GM19324 (cell line): ENCODE results near the gene SCRN2.

Experiments
- ATAC-seq: cut with Tn5 transposase; IDR thresholded peaks from one replicate; pipeline ENCODE4 v1.9.1; 2021; ENCODE audit warnings: mild to moderate bottlenecking, moderate library complexity; ENCODE audit not compliant: unreplicated experiment, low FRiP score

The SCRN2 gene

DNA sequence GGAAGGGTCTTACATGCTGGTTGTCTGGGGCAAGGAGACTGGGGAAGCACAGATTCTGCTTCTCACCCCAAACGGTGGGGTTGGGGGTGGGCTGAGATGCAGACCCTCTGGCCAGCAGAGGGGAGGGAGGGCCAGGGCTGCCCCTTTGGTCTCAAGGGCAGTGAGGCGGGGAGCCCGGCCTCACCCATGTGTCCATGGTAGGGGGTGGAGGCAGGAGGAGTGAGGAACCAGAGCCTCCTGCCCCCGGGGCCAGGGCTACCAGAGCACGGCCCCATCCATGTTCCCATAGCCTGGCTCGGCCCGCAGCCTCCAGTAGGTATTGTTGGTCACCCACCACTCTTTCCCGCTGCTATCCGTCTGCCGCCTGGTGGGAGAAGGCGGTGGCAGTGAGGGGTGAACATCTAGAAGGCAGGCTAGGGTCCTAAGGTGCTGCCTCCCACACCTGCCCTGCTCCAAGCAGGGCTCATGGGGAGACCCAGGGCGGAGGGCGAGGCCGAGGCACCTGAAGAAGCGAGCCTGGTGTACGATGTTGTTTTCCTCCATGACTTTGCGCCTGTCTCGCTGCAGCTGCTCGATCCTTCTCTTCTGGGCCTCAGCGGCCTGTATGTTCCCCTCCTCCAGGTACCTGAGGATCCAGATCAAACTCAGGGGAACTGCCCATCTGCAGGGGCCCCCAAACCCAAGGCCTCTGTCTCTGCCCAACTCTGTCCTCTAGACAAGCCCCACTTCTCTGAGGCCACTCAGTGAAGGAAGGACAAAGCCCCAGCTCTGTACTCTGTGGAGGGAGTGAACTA lies 32.8 kb downstream of the SCRN2 start:
- no peak for ATAC-seq

GRCh38 chr17:47807421-47807820 lies 33.7 kb downstream of the SCRN2 start:
- ATAC-seq = no peak

- no peak for ATAC-seq
These were observed 34.2 kb downstream of the SCRN2 start for GRCh38 chr17:47806913-47807255.

DNA sequence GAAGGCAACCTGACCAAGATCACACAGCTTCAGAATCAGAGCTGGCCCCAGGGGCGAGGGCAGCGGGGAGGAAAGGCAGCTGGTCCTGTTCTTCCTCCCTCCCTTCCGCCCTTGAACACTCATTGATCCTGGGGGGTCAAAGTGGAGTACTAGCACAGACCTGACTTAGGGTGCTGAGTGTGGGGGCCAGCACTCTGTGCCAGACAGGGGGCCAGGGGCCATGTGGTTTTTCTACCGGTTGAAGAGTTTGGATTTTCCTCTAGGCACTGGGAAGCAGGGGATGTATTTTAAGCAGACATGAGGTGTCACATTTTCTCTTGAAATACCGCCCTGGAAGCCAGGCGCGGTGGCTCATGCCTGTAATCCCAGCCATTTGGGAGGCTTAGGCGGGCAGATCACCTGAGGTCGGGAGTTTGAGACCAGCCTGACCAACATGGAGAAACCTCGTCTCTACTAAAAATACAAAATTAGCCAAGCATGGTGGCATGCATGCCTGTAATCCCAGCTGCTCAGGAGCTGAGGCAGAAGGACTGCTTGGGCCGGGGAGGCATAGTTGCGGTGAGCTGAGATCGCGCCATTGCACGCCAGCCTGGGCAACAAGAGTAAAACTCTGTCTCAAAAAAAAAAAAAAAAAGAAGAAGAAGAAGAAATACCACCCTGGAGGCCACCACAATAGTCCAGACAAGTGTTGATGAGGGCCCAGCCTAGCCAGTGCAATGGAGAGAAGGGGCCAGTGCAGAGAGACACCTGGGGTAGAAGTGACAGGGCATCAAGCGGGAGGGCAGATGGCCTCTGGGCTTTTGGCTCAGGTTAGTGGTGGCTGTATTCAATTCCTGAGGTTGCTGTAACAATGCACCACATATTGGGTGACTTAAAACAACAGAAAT lies 34.8 kb downstream of the SCRN2 start:
- no peak for ATAC-seq

- no peak for ATAC-seq
These were observed 36.6 kb downstream of the SCRN2 start for GRCh38 chr17:47804461-47804860.

DNA sequence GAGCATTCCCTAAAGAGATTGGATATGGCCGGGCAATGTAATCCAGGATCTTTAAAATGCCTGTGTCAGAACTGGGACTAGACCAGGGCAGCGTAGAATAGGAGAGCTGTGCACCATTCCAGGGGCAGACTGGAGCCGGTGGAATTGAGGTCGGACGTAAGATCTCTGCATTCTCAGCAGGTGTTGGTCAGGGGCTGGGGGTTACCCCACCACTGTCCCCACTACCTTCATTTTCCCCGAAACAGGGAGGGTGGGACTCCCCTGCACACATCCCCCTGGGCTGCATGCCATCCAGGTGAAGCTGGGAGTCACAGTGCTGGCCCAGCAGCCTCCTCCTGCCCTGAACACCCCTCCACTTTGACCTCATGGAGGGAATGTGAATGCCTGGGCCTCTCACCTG lies 37.3 kb downstream of the SCRN2 start:
- ATAC-seq = no peak

DNA sequence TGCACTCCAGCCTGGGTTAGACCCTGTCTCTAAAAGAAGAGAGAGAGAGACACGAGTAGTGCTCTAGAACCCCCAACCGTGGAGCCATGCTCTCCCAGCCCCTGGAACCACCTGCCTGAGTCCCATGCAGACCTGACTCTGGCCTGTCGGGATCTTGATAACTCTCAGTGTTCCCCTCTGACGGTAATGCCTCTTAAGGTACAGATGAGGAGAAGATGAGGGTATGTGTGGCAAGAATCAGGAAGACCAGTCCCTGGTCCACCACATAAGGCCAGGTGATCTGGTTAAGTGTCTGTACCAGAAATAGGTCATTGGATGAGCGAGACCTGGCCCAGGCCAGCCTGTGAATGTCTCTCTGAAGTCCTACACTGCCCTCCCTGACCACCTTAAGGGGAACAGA lies 37.9 kb downstream of the SCRN2 start:
- ATAC-seq = no peak

DNA sequence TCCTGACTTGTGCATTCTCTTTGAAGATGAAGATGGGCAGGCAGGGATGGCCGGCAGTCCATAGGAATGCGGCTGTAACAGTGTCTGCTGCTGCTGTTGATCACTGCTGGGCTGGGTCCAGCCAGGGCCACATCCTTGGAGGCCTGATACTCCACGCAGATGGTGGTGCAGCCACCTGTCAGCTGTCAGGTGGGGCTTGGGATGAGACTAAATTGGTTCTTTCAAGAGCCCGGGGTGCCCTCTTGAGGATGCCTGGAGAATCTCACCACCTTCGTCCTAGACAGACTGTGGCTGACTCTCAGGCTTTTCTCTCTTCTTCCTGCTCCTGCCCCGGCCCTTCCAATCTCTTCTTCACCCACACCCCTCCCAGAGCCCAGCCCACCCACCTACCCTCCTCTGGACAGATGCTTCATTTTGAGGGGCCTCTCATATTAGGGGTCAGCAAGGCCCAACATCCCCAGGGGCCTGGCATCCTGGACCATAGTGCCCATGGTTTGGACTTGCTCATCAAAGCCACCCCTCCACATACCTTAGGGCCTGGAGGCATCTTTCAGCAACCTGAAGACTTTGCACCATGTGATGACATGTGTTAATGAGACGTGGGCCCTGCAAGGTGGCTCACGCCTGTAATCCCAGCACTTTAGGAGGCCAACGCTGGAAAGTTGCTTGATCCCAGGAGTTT lies 38.6 kb downstream of the SCRN2 start:
- no peak for ATAC-seq

- no peak for ATAC-seq
These were observed 39.2 kb downstream of the SCRN2 start for GRCh38 chr17:47801906-47802305.

DNA sequence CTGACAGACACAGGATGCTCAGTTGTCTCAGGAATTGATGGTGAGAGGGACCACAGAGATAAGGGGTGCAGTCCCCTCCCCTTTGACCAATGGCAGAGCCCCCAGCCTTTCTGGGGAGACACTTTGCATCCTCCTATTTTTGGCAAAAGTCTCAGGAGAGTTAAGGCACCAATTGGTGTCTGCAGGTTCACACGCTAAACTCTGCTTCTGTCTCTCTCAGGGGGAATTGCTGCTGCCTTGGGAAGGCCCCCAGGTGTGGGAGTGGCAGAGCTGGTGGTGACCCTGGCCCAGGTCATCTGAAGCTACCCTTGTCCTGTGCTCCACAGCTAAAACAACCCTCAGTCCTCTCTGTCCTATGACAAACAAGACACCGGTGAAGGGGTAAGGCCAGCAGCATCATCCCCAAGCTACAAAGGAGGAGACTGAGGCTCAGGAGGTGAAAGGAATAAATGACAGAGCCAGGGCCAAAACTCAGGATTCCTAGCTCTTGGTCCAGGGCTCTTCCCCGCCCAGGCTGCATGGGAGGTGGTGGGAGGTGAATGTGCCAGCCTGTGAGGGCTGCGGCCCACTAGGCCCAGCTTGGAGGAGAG lies 39.8 kb downstream of the SCRN2 start:
- ATAC-seq = no peak

GRCh38 chr17:47800686-47801085 lies 40.4 kb downstream of the SCRN2 start:
- ATAC-seq = no peak

GRCh38 chr17:47797797-47798196 lies 43.3 kb downstream of the SCRN2 start:
- no peak for ATAC-seq

DNA sequence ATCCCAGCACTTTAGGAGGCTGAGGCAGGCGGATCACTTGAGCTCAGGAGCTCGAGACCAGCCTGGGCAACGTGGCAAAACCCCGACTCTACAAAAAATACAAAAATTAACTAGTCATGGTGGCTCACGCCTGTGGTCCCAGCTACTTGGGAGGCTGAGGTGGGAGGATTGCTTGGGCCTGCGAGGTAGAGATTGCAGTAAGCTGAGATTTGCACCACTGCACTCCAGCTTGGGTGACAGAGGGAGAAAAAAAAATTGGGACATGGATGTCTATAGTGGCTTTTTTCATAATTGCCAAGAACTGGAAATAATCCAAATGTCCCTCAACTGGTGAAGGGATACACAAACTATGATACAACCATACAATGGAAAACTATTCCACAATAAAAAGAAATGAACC lies 48.1 kb downstream of the SCRN2 start:
- no peak for ATAC-seq

DNA sequence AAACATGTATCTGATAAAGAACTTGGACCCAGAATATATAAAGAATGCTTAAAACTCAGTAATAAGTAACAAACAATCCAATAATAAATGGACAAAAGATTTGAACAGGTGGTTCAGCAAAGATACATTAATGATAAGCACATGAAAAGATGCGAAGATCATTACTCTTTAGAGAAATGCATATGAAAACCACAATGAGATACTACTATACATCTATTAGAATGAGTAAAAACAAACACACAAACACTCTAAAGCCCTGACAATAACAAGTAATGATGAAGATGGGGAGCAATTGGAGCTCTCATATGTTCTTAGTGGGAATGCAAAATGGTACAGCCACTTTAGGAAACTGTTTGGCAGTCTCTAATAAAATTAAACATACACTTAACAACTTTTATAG lies 48.6 kb downstream of the SCRN2 start:
- ATAC-seq = no peak

- ATAC-seq = no peak
These were observed 50.0 kb downstream of the SCRN2 start for GRCh38 chr17:47791025-47791424.

DNA sequence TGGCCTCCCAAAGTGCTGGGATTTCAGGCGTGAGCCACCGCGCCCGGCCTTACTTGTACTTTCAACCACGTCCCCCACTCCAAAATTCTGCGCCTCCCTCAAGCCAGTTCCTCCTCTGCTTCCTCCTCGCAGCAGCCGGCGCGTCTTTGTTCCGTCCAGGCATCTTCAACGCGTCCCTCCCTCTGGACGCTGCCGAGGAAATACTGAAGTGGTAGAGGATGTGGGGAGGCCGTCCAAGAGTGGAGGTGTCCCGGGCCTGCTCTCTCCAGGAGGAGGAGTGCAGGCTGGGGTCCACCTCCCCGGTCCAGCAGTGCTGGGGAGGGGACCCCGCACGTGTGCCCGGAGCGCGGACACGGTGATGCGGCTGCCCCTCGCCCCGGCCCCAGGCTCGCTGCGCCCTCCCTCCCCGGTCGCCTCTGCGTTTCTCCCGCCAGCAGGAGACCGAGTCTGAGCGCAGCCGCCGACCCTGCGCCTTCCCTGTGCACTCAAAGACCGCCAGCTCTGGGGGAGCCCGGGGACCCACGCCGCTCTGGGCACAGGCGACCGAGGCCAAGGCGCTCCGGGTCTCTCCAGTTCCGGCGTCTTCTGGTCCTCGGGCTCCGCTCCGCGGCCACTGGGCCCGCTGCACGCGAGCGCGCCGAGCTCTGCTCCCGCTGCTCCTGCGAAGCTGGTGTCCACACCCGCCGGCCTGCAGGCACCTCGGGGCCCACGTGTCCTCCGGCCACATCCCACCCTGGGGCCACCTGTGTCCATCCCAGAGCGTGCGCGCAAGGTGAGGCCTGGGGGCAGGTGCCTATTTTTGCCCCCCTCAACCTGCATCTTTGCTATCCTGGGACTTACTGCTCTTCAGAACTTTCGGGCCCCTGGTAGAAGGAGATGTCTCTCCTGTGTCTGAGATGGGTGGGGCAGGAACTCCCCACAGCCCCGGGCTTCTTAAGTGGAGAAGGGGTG lies 51.2 kb downstream of the SCRN2 start:
- ATAC-seq = no peak
